IMR-90 (cell line): ENCODE measurements around the gene SPINDOC.

Source experiments
- BHLHE40 ChIP-seq: fragments of 150-350 bp; IDR thresholded peaks from 2 replicates; pipeline ENCODE4 v1.6.1; 2016; ENCODE audit warnings: mild to moderate bottlenecking, low read depth, low read length
- CEBPB ChIP-seq: IDR thresholded peaks from 2 replicates; pipeline ENCODE4 v1.6.1; 2012; ENCODE audit warnings: low read depth, low read length, improper control_type of control experiment
- CHD1 ChIP-seq: IDR thresholded peaks from 2 replicates; pipeline ENCODE4 v1.6.1; 2012; ENCODE audit warnings: low read depth, low read length, improper control_type of control experiment
- CTCF ChIP-seq: conservative IDR thresholded peaks from 2 replicates; pipeline ENCODE4 v1.5.1; 2012; ENCODE audit warnings: mild to moderate bottlenecking, low read depth, low read length, improper control_type of control experiment
- MAFK ChIP-seq: IDR thresholded peaks from 2 replicates; pipeline ENCODE4 v1.6.1; 2012; ENCODE audit warnings: low read depth, low read length, improper control_type of control experiment
- MXI1 ChIP-seq: IDR thresholded peaks from 2 replicates; pipeline ENCODE4 v1.6.1; 2012; ENCODE audit warnings: low read depth, mild to moderate bottlenecking, low read length, moderate library complexity, borderline replicate concordance
- POLR2A ChIP-seq: IDR thresholded peaks from 2 replicates; pipeline ENCODE4 v1.6.1; 2012; ENCODE audit warnings: mild to moderate bottlenecking, low read depth, low read length
- RAD21 ChIP-seq: IDR thresholded peaks from 2 replicates; pipeline ENCODE4 v1.6.1; 2012; ENCODE audit warnings: low read length, improper control_type of control experiment
- SMC3 ChIP-seq: fragments of 150-350 bp; IDR thresholded peaks from 2 replicates; pipeline ENCODE4 v1.6.1; 2016; ENCODE audit warnings: low read depth, mild to moderate bottlenecking, antibody characterized with exemption, low read length, moderate library complexity
- USF2 ChIP-seq: fragments of 150-350 bp; IDR thresholded peaks from 2 replicates; pipeline ENCODE4 v1.6.1; 2017; ENCODE audit warnings: mild to moderate bottlenecking, antibody characterized with exemption, low read length, low read depth

GRCh38 chr11:63767267-63767564, 46.0 kb upstream of the SPINDOC start:
- TF ChIP-seq CTCF (no peak), RAD21 (no peak), BHLHE40 (no peak), POLR2A (no peak), SMC3 (no peak), CEBPB (no peak), MXI1 (no peak), CHD1 (no peak), USF2 (no peak), MAFK (no peak)
